Keratinocyte (primary cell): ENCODE results near the gene ANXA8. TPM values are rescaled to one million over a fixed set of nuclear protein-coding genes. Genes with fewer than 3 reads are reported as not detected.

Experiments used
- DNase-seq: peaks from one replicate; pipeline ENCODE4 v3.0.0-alpha.2; 2011; ENCODE audit warnings: low read depth, missing footprints, low spot score
- FAIRE-seq: peaks from 2 replicates; lab custom pipeline; 2011; peaks lifted over from hg19 to GRCh38; lab: Jason Lieb, UNC
- H2AFZ ChIP-seq: 2 replicates; pipeline ENCODE4 v1.6.0; 2012; ENCODE audit warnings: low read length, control low read depth, inconsistent platforms; ENCODE audit not compliant: control insufficient read depth
- H3K27ac ChIP-seq: 2 replicates; pipeline ENCODE4 v1.5.1; 2011; ENCODE audit warnings: low read length; ENCODE audit not compliant: control insufficient read depth, insufficient read depth
- H3K27me3 ChIP-seq: 3 replicates; pipeline ENCODE4 v1.6.0; 2011; ENCODE audit warnings: low read length; ENCODE audit not compliant: control insufficient read depth, insufficient read depth; ENCODE audit errors: extremely low read depth
- H3K36me3 ChIP-seq, 2 experiments: 2 replicates in 1 of 2; 3 replicates in 1 of 2; pipeline ENCODE4 v1.5.1; 2011; ENCODE audit warnings: low read length in 2 of 2, mild to moderate bottlenecking in 1 of 2; ENCODE audit not compliant: control insufficient read depth in 2 of 2, insufficient read depth in 2 of 2; ENCODE audit errors: extremely low read depth in 1 of 2
- H3K4me1 ChIP-seq: 3 replicates; pipeline ENCODE4 v1.5.1; 2011; ENCODE audit warnings: low read length; ENCODE audit not compliant: control insufficient read depth, insufficient read depth; ENCODE audit errors: extremely low read depth
- H3K4me2 ChIP-seq: 3 replicates; pipeline ENCODE4 v1.6.0; 2011; ENCODE audit warnings: low read depth, low read length; ENCODE audit not compliant: control insufficient read depth, insufficient read depth; ENCODE audit errors: extremely low read depth
- H3K4me3 ChIP-seq, 3 experiments: fragments of 200-600 bp in 1 of 3; sonication (generic) in 1 of 3; 2 replicates in 2 of 3; 3 replicates in 1 of 3; pipeline ENCODE4 v1.5.1; 2011 to 2016; ENCODE audit warnings: low read length in 3 of 3, mild to moderate bottlenecking in 3 of 3, control low read depth in 2 of 3, inconsistent platforms in 1 of 3, low read depth in 1 of 3, mixed read lengths in 1 of 3, mixed run types in 1 of 3, moderate library complexity in 1 of 3; ENCODE audit not compliant: control insufficient read depth in 2 of 3, insufficient read depth in 2 of 3; ENCODE audit errors: extremely low read depth in 1 of 3
- H3K79me2 ChIP-seq: 2 replicates; pipeline ENCODE4 v1.6.0; 2012; ENCODE audit warnings: low read length; ENCODE audit not compliant: control insufficient read depth, insufficient read depth
- H3K9ac ChIP-seq: 3 replicates; pipeline ENCODE4 v1.6.0; 2011; ENCODE audit warnings: low read length; ENCODE audit not compliant: control insufficient read depth, insufficient read depth; ENCODE audit errors: extremely low read depth
- H3K9me1 ChIP-seq: 3 replicates; pipeline ENCODE4 v1.6.0; 2011; ENCODE audit warnings: low read length; ENCODE audit not compliant: control insufficient read depth, insufficient read depth; ENCODE audit errors: extremely low read depth
- H3K9me3 ChIP-seq: 2 replicates; pipeline ENCODE4 v1.5.1; 2012; ENCODE audit warnings: low read depth, low read length; ENCODE audit not compliant: control insufficient read depth
- H4K20me1 ChIP-seq: 3 replicates; pipeline ENCODE4 v1.6.0; 2011; ENCODE audit warnings: low read length; ENCODE audit not compliant: control insufficient read depth, insufficient read depth; ENCODE audit errors: extremely low read depth
- EZH2 ChIP-seq: IDR thresholded peaks from one replicate; pipeline ENCODE4 v1.6.1; 2012; ENCODE audit warnings: inconsistent platforms, mild to moderate bottlenecking, low read length, moderate library complexity
- dilution Hi-C: fragments of 300-500 bp; cut with MboI; formaldehyde crosslinking; loops from one replicate; pipeline ENCODE4 v1.7.0; 2020; ENCODE audit warnings: low sequenced_read_pairs; ENCODE audit not compliant: extremely low pct_ligation_motif_present
- polyA plus RNA-seq, 5 experiments: library from polyadenylated mRNA; depleted of rRNA in 3 of 5; stranded (reverse) in 3 of 5; stranded (forward) in 1 of 5; unstranded in 1 of 5; fragments of >200 nt; gene quantifications; 1 replicate in 1 of 5; 2 replicates in 3 of 5; 3 replicates in 1 of 5; pipeline versions ENCODE4 v1.2.1 to v1.2.3, GENCODE V29; 2011 to 2012; ENCODE audit warnings: missing spikeins in 2 of 5, low read depth in 1 of 5, low replicate concordance in 1 of 5
- TF ChIP-seq, protein P1 (sequence below), 3 experiments: IDR thresholded peaks in 1 of 3; conservative IDR thresholded peaks in 1 of 3; optimal IDR thresholded peaks in 1 of 3; 2 replicates in 2 of 3; 3 replicates in 1 of 3; pipeline versions ENCODE3 to v1.5.1; 2011; ENCODE audit warnings: low read length in 3 of 3, mild to moderate bottlenecking in 3 of 3, moderate library complexity in 2 of 3, control low read depth in 1 of 3, inconsistent platforms in 1 of 3; ENCODE audit not compliant: insufficient read depth in 2 of 3; ENCODE audit errors: extremely low read depth in 1 of 3

ANXA8 gene
- polyA plus RNA-seq, 1 donor (not counting 4 experiments of a cell fraction or from before 2014, with no cell fraction given): 820 TPM

DNA sequence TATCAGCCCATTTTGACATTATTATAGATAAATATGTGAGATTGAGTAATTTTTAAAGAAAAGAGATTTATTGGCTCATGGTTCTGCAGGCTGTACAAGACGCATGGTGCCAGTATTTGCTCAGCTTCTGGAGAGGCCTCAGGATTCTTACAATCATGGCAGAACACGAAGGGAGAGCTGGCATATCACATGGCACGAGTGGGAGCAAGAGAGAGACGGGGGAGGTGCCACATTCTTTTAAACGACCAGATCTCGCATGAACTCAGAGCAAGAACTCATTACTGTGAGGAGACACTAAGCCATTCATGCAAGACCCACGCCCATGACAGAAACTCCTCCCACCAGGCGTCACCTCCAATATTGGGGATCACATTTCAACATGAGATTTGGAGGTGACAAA is 59.7 kb downstream of the ANXA8 start:
- no peak overlapping the region for H2AFZ ChIP-seq
- no peaks in the 10 kb centered on the region for H3K27me3 ChIP-seq
- H3K4me1 ChIP-seq: no peaks in the 10 kb centered on the region
- DNase-seq: no peak
- H3K36me3 ChIP-seq: no peaks in the 10 kb centered on the region
- TF ChIP-seq, protein P1, sequence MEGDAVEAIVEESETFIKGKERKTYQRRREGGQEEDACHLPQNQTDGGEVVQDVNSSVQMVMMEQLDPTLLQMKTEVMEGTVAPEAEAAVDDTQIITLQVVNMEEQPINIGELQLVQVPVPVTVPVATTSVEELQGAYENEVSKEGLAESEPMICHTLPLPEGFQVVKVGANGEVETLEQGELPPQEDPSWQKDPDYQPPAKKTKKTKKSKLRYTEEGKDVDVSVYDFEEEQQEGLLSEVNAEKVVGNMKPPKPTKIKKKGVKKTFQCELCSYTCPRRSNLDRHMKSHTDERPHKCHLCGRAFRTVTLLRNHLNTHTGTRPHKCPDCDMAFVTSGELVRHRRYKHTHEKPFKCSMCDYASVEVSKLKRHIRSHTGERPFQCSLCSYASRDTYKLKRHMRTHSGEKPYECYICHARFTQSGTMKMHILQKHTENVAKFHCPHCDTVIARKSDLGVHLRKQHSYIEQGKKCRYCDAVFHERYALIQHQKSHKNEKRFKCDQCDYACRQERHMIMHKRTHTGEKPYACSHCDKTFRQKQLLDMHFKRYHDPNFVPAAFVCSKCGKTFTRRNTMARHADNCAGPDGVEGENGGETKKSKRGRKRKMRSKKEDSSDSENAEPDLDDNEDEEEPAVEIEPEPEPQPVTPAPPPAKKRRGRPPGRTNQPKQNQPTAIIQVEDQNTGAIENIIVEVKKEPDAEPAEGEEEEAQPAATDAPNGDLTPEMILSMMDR (optimal IDR thresholded peaks at IDR 0.05 in 1 of 3, IDR thresholded peaks at IDR 0.05 in 1 of 3, conservative IDR thresholded peaks at IDR 0.05 in 1 of 3; ENCODE audit: extremely low read depth in 1 of 3, insufficient read depth in 2 of 3, low read length in 3 of 3): no peak
- no peak for TF ChIP-seq EZH2
- H3K9me1 ChIP-seq: no peaks in the 10 kb centered on the region
- H3K4me2 ChIP-seq: no peak overlapping the region
- no peak for FAIRE-seq
- no peak overlapping the region for H3K9ac ChIP-seq
- dilution Hi-C loops: no loop called here
- no peaks in the 10 kb centered on the region for H3K9me3 ChIP-seq
- H3K4me3 ChIP-seq: no peak overlapping the region
- no peak overlapping the region for H3K27ac ChIP-seq
- no peaks in the 10 kb centered on the region for H3K79me2 ChIP-seq
- no peaks in the 10 kb centered on the region for H4K20me1 ChIP-seq

DNA sequence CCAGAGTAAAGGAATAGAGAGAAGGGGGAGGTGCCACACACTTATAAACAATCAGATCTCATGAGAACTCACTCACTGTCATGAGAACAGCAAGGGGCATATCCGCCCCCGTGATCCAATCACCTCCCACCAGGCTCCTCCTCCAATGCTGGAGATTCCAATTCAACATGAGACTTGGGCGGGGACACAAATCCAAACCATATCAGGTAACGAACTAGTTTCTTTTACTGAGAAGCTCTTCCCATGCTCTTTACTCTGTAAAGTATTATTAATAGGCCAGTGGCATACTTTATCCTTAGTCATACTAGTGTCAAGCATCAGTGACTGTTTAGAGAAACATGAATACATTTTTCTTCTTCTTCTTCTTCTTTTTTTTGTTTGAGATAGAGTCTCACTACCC is 60.4 kb downstream of the ANXA8 start:
- H3K4me3 ChIP-seq: no peak overlapping the region
- H4K20me1 ChIP-seq: no peaks in the 10 kb centered on the region
- H3K9ac ChIP-seq: no peak overlapping the region
- no peaks in the 10 kb centered on the region for H3K9me3 ChIP-seq
- TF ChIP-seq, protein P1 (optimal IDR thresholded peaks at IDR 0.05 in 1 of 3, IDR thresholded peaks at IDR 0.05 in 1 of 3, conservative IDR thresholded peaks at IDR 0.05 in 1 of 3; ENCODE audit: extremely low read depth in 1 of 3, insufficient read depth in 2 of 3, low read length in 3 of 3): no peak
- TF ChIP-seq EZH2: no peak
- dilution Hi-C loops: no loop called here
- H3K27ac ChIP-seq: no peak overlapping the region
- no peak overlapping the region for H2AFZ ChIP-seq
- H3K9me1 ChIP-seq: no peaks in the 10 kb centered on the region
- no peaks in the 10 kb centered on the region for H3K79me2 ChIP-seq
- no peak for FAIRE-seq
- no peak for DNase-seq
- no peak overlapping the region for H3K4me2 ChIP-seq
- no peaks in the 10 kb centered on the region for H3K27me3 ChIP-seq
- no peaks in the 10 kb centered on the region for H3K4me1 ChIP-seq
- no peaks in the 10 kb centered on the region for H3K36me3 ChIP-seq
